HepG2 (cell line): ENCODE results near the gene SLC2A13. TPM values are rescaled to one million over a fixed set of nuclear protein-coding genes. Genes with fewer than 3 reads are reported as not detected.
A peak's percentile ranks its signal among the peaks of the same experiment; 100 is the strongest.

Experiments
- ARNT2 ChIP-seq: sonication (generic); formaldehyde crosslinking; IDR thresholded peaks from 2 replicates; pipeline ENCODE4 v1.8.0; 2022; ENCODE audit warnings: mild to moderate bottlenecking, low read depth, missing genetic modification reagents, moderate library complexity
- ASH2L ChIP-seq: fragments of 300-600, 200-600 bp; sonication (generic); IDR thresholded peaks from 2 replicates; pipeline ENCODE4 v1.7.0; 2017; ENCODE audit warnings: low read depth, mild to moderate bottlenecking, moderate library complexity, mixed read lengths, low read length; ENCODE audit not compliant: insufficient read length
- ATAD3A ChIP-seq: sonication (generic); formaldehyde crosslinking; IDR thresholded peaks from 2 replicates; pipeline ENCODE4 v1.4.0; 2020; ENCODE audit warnings: missing genetic modification reagents
- IRF2 ChIP-seq: IDR thresholded peaks from 2 replicates; pipeline ENCODE4 v1.6.1; 2018; ENCODE audit warnings: missing genetic modification reagents, missing compliant biosample characterization
- KDM2A ChIP-seq: sonication (generic); formaldehyde crosslinking; IDR thresholded peaks from 2 replicates; pipeline ENCODE4 v1.4.0; 2020; ENCODE audit warnings: low read depth, missing genetic modification reagents, borderline replicate concordance
- KLF16 ChIP-seq, 2 experiments: sonication (generic) in 1 of 2; formaldehyde crosslinking in 1 of 2; IDR thresholded peaks; 2 replicates each; pipeline versions ENCODE4 v1.6.1 to v1.8.0; 2016 to 2023; ENCODE audit warnings: missing genetic modification reagents in 2 of 2, missing compliant biosample characterization in 1 of 2
- MIXL1 ChIP-seq: IDR thresholded peaks from 2 replicates; pipeline ENCODE4 v1.6.1; 2016
- RAD21 ChIP-seq: fragments of 450-650 bp; formaldehyde crosslinking; IDR thresholded peaks from 2 replicates; pipeline ENCODE4 v1.5.0; 2020; ENCODE audit warnings: mild to moderate bottlenecking
- RERE ChIP-seq: IDR thresholded peaks from 2 replicates; pipeline ENCODE4 v1.6.1; 2016; ENCODE audit warnings: low read depth, missing genetic modification reagents, missing compliant biosample characterization
- RFXAP ChIP-seq: sonication (generic); formaldehyde crosslinking; IDR thresholded peaks from 2 replicates; pipeline ENCODE4 v1.4.0; 2020; ENCODE audit warnings: missing genetic modification reagents, borderline replicate concordance
- RNF2 ChIP-seq: fragments of 450-650 bp; conservative IDR thresholded peaks from 2 replicates; pipeline ENCODE4 v1.6.1; 2016; ENCODE audit warnings: low read depth
- SAP130 ChIP-seq: IDR thresholded peaks from 2 replicates; pipeline ENCODE4 v1.6.1; 2016; ENCODE audit warnings: low read depth
- STAG1 ChIP-seq: sonication (generic); formaldehyde crosslinking; IDR thresholded peaks from 2 replicates; pipeline ENCODE4 v1.4.0; 2020; ENCODE audit warnings: missing genetic modification reagents
- XRCC5 ChIP-seq: fragments of 200-400 bp; formaldehyde crosslinking; optimal IDR thresholded peaks from 2 replicates; pipeline ENCODE3; 2017; ENCODE audit warnings: mild to moderate bottlenecking, low read length
- ZFP41 ChIP-seq: sonication (generic); formaldehyde crosslinking; IDR thresholded peaks from 2 replicates; pipeline ENCODE4 v1.4.0; 2020; ENCODE audit warnings: mild to moderate bottlenecking, missing genetic modification reagents, borderline replicate concordance
- ZGPAT ChIP-seq: IDR thresholded peaks from 2 replicates; pipeline ENCODE4 v1.6.1; 2016; ENCODE audit warnings: mild to moderate bottlenecking
- ZNF205 ChIP-seq: IDR thresholded peaks from 2 replicates; pipeline ENCODE4 v1.6.1; 2018; ENCODE audit warnings: missing biosample characterization, missing genetic modification reagents
- ZNF441 ChIP-seq: sonication (generic); formaldehyde crosslinking; IDR thresholded peaks from 2 replicates; pipeline ENCODE4 v1.7.0; 2021; ENCODE audit warnings: missing genetic modification reagents, borderline replicate concordance
- polyA plus RNA-seq, 8 experiments: library from polyadenylated mRNA; depleted of rRNA in 3 of 8; stranded (reverse) in 7 of 8; unstranded in 1 of 8; fragments of >200 nt; fragmentation: Illumina TruSeq in 4 of 8; extraction: Trizol in 4 of 8; gene quantifications; 2 replicates each; pipeline versions ENCODE4 v1.2.1 to v1.2.3, GENCODE V29; 2011 to 2016; ENCODE audit warnings: low read depth in 4 of 8, missing spikeins in 1 of 8, mixed read lengths in 1 of 8; ENCODE audit not compliant: insufficient read depth in 1 of 8
- total RNA-seq, 5 experiments: library from RNA; depleted of rRNA; stranded (reverse); fragments of >200 nt; fragmentation: Illumina TruSeq; extraction: Trizol; gene quantifications; 2 replicates each; pipeline ENCODE4 v1.2.3, GENCODE V29; 2016; ENCODE audit warnings: low read depth in 1 of 5
- TF ChIP-seq, protein P1 (sequence below): sonication (generic); formaldehyde crosslinking; IDR thresholded peaks from 2 replicates; pipeline ENCODE4 v1.4.0; 2020; ENCODE audit warnings: missing genetic modification reagents

The SLC2A13 gene
- total and polyA plus RNA-seq, 2 of the 13 experiments (the other 11 are each of a cell fraction or from before 2014, with no cell fraction given): 5.5 to 6.0 TPM

DNA sequence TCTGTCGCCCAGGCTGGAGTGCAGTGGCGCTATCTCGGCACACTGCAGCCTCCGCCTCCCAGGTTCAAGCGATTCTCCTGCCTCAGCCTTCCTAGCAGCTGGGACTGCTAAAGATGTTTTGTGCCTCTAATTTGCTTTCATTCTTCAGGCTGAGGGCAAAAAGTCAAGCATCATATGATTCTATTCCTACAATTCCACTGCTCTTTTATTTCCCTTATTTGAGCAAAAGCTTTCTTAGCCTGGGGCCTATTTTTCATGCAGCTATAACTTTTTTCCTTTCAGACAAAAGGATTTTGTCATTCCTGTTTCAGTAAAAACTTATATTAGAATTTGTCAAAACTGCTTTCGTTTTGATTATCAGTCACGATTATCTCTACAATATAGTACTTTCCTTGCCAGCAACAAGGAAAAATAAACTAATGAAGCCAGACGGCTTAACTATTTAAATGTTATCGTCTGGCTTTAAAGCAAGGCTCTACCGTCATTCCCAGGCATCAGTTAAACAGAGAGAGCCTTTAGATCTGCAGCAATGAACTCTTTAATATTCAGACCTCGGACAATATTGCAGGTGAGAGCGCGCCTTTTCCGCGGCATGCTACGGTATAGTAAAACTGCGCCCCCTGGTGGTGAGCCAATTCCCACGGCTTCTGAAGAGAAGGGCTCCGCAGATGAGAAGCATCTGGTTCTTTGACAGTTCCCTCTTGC is 1.4 kb upstream of the SLC2A13 start (continued):
- TF ChIP-seq RERE (CRISPR knock-in tag) (no peak), ATAD3A (CRISPR knock-in tag) (no peak), RFXAP (CRISPR knock-in tag) (no peak), KLF16 (CRISPR knock-in tag; IDR thresholded peaks at IDR 0.05) (peak in 1 of 2 experiments; percentile 50; a peak in 1 of 4 replicates), ARNT2 (CRISPR knock-in tag) (peak; percentile 40; the same call in 1 of the 2 replicates), IRF2 (CRISPR knock-in tag) (peak; percentile 50; the same call in 1 of the 2 replicates), XRCC5 (peak; percentile 39), MIXL1 (CRISPR knock-in tag) (0 out of 2 replicates have a peak, but pooled peaks have one; percentile 50), SAP130 (CRISPR knock-in tag) (peak; percentile 49), ZGPAT (peak; percentile 40; the same call in 1 of the 2 replicates), ZNF441 (CRISPR knock-in tag) (no peak), RAD21 (peak; percentile 65), ZNF205 (CRISPR knock-in tag) (peak; percentile 59; the same call in 1 of the 2 replicates), STAG1 (CRISPR knock-in tag) (peak; percentile 78), KDM2A (CRISPR knock-in tag) (peak; percentile 82), ZFP41 (no peak), ASH2L (peak; percentile 30), RNF2 (peak; percentile 72; the same call in 1 of the 2 replicates)
- TF ChIP-seq, protein P1, sequence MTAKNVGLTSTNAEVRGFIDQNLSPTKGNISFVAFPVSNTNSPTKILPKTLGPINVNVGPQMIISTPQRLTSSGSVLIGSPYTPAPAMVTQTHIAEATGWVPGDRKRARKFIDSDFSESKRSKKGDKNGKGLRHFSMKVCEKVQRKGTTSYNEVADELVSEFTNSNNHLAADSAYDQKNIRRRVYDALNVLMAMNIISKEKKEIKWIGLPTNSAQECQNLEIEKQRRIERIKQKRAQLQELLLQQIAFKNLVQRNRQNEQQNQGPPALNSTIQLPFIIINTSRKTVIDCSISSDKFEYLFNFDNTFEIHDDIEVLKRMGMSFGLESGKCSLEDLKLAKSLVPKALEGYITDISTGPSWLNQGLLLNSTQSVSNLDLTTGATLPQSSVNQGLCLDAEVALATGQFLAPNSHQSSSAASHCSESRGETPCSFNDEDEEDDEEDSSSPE (CRISPR knock-in tag): peak; percentile 88
- TF ChIP-seq, all 625 proteins: peak for 40
